ENCODE measurements around the gene SCOC. TPM values are rescaled to one million over a fixed set of nuclear protein-coding genes. Genes with fewer than 3 reads are reported as not detected.

The SCOC gene
- total RNA-seq, 2 experiments from 2014 or later, result 8.0 to 16.2 TPM

- H3K9me2 ChIP-seq (ENCODE audit: insufficient read depth, low read length), result no peaks in the 10 kb centered on the region
- H3K4me2 ChIP-seq (ENCODE audit: low read length), result no peak overlapping the region
- intact Hi-C loops (cut with micrococcal nuclease; ENCODE audit: unreplicated experiment), result no loop called here
- H3K4me3 ChIP-seq (ENCODE audit: low read depth, low read length, poor library complexity, severe bottlenecking), result no peak overlapping the region
- no peaks in the 10 kb centered on the region for H3K4me1 ChIP-seq (ENCODE audit: insufficient read depth, low read length, poor library complexity, severe bottlenecking)
- BruUV-seq (replicated peaks), result no TSS peak
- POLR2A ChIA-PET, result no interaction called here
- H3K27ac ChIP-seq (ENCODE audit: low read depth, low read length, poor library complexity, severe bottlenecking), result no peak overlapping the region
- H4K20me1 ChIP-seq (ENCODE audit: insufficient read depth, low read length), result no peaks in the 10 kb centered on the region
- TF ChIP-seq, protein P1, sequence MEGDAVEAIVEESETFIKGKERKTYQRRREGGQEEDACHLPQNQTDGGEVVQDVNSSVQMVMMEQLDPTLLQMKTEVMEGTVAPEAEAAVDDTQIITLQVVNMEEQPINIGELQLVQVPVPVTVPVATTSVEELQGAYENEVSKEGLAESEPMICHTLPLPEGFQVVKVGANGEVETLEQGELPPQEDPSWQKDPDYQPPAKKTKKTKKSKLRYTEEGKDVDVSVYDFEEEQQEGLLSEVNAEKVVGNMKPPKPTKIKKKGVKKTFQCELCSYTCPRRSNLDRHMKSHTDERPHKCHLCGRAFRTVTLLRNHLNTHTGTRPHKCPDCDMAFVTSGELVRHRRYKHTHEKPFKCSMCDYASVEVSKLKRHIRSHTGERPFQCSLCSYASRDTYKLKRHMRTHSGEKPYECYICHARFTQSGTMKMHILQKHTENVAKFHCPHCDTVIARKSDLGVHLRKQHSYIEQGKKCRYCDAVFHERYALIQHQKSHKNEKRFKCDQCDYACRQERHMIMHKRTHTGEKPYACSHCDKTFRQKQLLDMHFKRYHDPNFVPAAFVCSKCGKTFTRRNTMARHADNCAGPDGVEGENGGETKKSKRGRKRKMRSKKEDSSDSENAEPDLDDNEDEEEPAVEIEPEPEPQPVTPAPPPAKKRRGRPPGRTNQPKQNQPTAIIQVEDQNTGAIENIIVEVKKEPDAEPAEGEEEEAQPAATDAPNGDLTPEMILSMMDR (conservative IDR thresholded peaks at IDR 0.05; ENCODE audit: low read length), result no peak
- DNase-seq (ENCODE audit: low spot score), result no peak
- H3K79me2 ChIP-seq (ENCODE audit: insufficient read depth, low read depth, low read length), result no peaks in the 10 kb centered on the region
- H3K9me3 ChIP-seq (ENCODE audit: low read length), result no peaks in the 10 kb centered on the region
- H2AFZ ChIP-seq (ENCODE audit: low read length), result no peak overlapping the region
- CTCF ChIA-PET (ENCODE audit: unreplicated experiment), result no interaction called here
- H3K36me3 ChIP-seq (ENCODE audit: insufficient read depth, low read length), result no peaks in the 10 kb centered on the region
Measured at GRCh38 chr4:140336730-140337129, 36.7 kb upstream of the SCOC start.

- H2AFZ ChIP-seq (ENCODE audit: low read length), result no peak overlapping the region
- H3K36me3 ChIP-seq (ENCODE audit: insufficient read depth, low read length), result no peaks in the 10 kb centered on the region
- no TSS peak for BruUV-seq (replicated peaks)
- intact Hi-C loops (cut with micrococcal nuclease; ENCODE audit: unreplicated experiment), result no loop called here
- no peak overlapping the region for H3K4me2 ChIP-seq (ENCODE audit: low read length)
- no peaks in the 10 kb centered on the region for H3K9me3 ChIP-seq (ENCODE audit: low read length)
- no peaks in the 10 kb centered on the region for H3K4me1 ChIP-seq (ENCODE audit: insufficient read depth, low read length, poor library complexity, severe bottlenecking)
- H3K27ac ChIP-seq (ENCODE audit: low read depth, low read length, poor library complexity, severe bottlenecking), result no peak overlapping the region
- no peak overlapping the region for H3K4me3 ChIP-seq (ENCODE audit: low read depth, low read length, poor library complexity, severe bottlenecking)
- CTCF ChIA-PET (ENCODE audit: unreplicated experiment), result no interaction called here
- POLR2A ChIA-PET, result interaction anchor here (1.2 kb wide), 1 partner anchor 11 kb away, joined by 3 read pairs; no protein-coding TSS in a partner anchor
- DNase-seq (ENCODE audit: low spot score), result no peak
- H3K79me2 ChIP-seq (ENCODE audit: insufficient read depth, low read depth, low read length), result no peaks in the 10 kb centered on the region
- no peak for TF ChIP-seq EZH2phosphoT487 (IDR thresholded peaks at IDR 0.05; ENCODE audit: borderline replicate concordance, low read depth, low read length)
- TF ChIP-seq, protein P1 (conservative IDR thresholded peaks at IDR 0.05; ENCODE audit: low read length), result no peak
- H3K9me2 ChIP-seq (ENCODE audit: insufficient read depth, low read length), result no peaks in the 10 kb centered on the region
- no peaks in the 10 kb centered on the region for H4K20me1 ChIP-seq (ENCODE audit: insufficient read depth, low read length)
Measured at GRCh38 chr4:140342620-140343019, 30.8 kb upstream of the SCOC start.

- H3K4me2 ChIP-seq (ENCODE audit: low read length), result no peak overlapping the region
- H3K4me1 ChIP-seq (ENCODE audit: insufficient read depth, low read length, poor library complexity, severe bottlenecking), result no peaks in the 10 kb centered on the region
- ChIA-PET CTCF (ENCODE audit: unreplicated experiment) (no interaction called here), POLR2A (interaction anchor here (0.6 to 1.2 kb wide), 2 partner anchors 11 to 45 kb away, joined by 3 read pairs; no protein-coding TSS in a partner anchor)
- no peaks in the 10 kb centered on the region for H3K79me2 ChIP-seq (ENCODE audit: insufficient read depth, low read depth, low read length)
- no peaks in the 10 kb centered on the region for H3K9me3 ChIP-seq (ENCODE audit: low read length)
- H2AFZ ChIP-seq (ENCODE audit: low read length), result no peak overlapping the region
- H3K27ac ChIP-seq (ENCODE audit: low read depth, low read length, poor library complexity, severe bottlenecking), result no peak overlapping the region
- no peak overlapping the region for H3K4me3 ChIP-seq (ENCODE audit: low read depth, low read length, poor library complexity, severe bottlenecking)
- intact Hi-C loops (cut with micrococcal nuclease; ENCODE audit: unreplicated experiment), result no loop called here
- H3K36me3 ChIP-seq (ENCODE audit: insufficient read depth, low read length), result no peaks in the 10 kb centered on the region
- no peaks in the 10 kb centered on the region for H4K20me1 ChIP-seq (ENCODE audit: insufficient read depth, low read length)
- DNase-seq (ENCODE audit: low spot score), result no peak
- H3K9me2 ChIP-seq (ENCODE audit: insufficient read depth, low read length), result no peaks in the 10 kb centered on the region
- no peak for TF ChIP-seq EZH2phosphoT487 (IDR thresholded peaks at IDR 0.05; ENCODE audit: borderline replicate concordance, low read depth, low read length)
- TF ChIP-seq, protein P1 (conservative IDR thresholded peaks at IDR 0.05; ENCODE audit: low read length), result no peak
- BruUV-seq (replicated peaks), result no TSS peak
Measured at GRCh38 chr4:140343303-140343702, 30.1 kb upstream of the SCOC start.

Measured in OCI-LY7 (cell line).